H1 (cell line): ENCODE data around the gene MRTFB.
"Not testable (repeated sequence)": the region's sequence is repeated elsewhere in the genome, so short reads cannot be mapped to it uniquely, and the experiment has no call there.

Source experiments
- CTCF ChIP-seq, 3 experiments: IDR thresholded peaks; 1 replicate in 2 of 3; 2 replicates in 1 of 3; pipeline versions ENCODE4 v1.5.1 to v1.6.1; 2011; ENCODE audit warnings: low read length in 3 of 3, mild to moderate bottlenecking in 3 of 3, inconsistent platforms in 2 of 3, low read depth in 1 of 3, moderate library complexity in 1 of 3; ENCODE audit not compliant: insufficient read depth in 1 of 3; ENCODE audit errors: control extremely low read depth in 1 of 3
- EP300 ChIP-seq, 2 experiments: IDR thresholded peaks; 1 replicate in 1 of 2; 2 replicates in 1 of 2; pipeline ENCODE4 v1.6.1; 2011 to 2012; ENCODE audit warnings: low read depth in 2 of 2, low read length in 2 of 2, mild to moderate bottlenecking in 2 of 2, borderline replicate concordance in 1 of 2, inconsistent platforms in 1 of 2, moderate library complexity in 1 of 2
- POLR2A ChIP-seq, 2 experiments: IDR thresholded peaks; 1 replicate in 1 of 2; 2 replicates in 1 of 2; pipeline ENCODE4 v1.6.1; 2011; ENCODE audit warnings: low read depth in 2 of 2, low read length in 2 of 2, mild to moderate bottlenecking in 2 of 2; ENCODE audit errors: control extremely low read depth in 1 of 2
- RAD21 ChIP-seq, 2 experiments: IDR thresholded peaks in 1 of 2; conservative IDR thresholded peaks in 1 of 2; 2 replicates each; pipeline ENCODE4 v1.6.1; 2011; ENCODE audit warnings: low read depth in 2 of 2, low read length in 2 of 2, improper control_type of control experiment in 1 of 2, inconsistent platforms in 1 of 2, mild to moderate bottlenecking in 1 of 2, moderate library complexity in 1 of 2
- RFX5 ChIP-seq: IDR thresholded peaks from 2 replicates; pipeline ENCODE4 v1.6.1; 2011; ENCODE audit warnings: low read depth, low read length, improper control_type of control experiment, borderline replicate concordance
- SP1 ChIP-seq: IDR thresholded peaks from 2 replicates; pipeline ENCODE4 v1.6.1; 2011; ENCODE audit warnings: low read depth, low read length
- TCF12 ChIP-seq: IDR thresholded peaks from 2 replicates; pipeline ENCODE4 v1.6.1; 2011; ENCODE audit warnings: low read depth, mild to moderate bottlenecking, low read length
- USF2 ChIP-seq: IDR thresholded peaks from 2 replicates; pipeline ENCODE4 v1.6.1; 2011; ENCODE audit warnings: low read length, improper control_type of control experiment
- YY1 ChIP-seq: IDR thresholded peaks from 2 replicates; pipeline ENCODE4 v1.6.1; 2011; ENCODE audit warnings: low read depth, mild to moderate bottlenecking, low read length
- TF ChIP-seq, protein P1 (sequence below): IDR thresholded peaks from 2 replicates; pipeline ENCODE4 v1.6.1; 2012; ENCODE audit warnings: inconsistent platforms

DNA sequence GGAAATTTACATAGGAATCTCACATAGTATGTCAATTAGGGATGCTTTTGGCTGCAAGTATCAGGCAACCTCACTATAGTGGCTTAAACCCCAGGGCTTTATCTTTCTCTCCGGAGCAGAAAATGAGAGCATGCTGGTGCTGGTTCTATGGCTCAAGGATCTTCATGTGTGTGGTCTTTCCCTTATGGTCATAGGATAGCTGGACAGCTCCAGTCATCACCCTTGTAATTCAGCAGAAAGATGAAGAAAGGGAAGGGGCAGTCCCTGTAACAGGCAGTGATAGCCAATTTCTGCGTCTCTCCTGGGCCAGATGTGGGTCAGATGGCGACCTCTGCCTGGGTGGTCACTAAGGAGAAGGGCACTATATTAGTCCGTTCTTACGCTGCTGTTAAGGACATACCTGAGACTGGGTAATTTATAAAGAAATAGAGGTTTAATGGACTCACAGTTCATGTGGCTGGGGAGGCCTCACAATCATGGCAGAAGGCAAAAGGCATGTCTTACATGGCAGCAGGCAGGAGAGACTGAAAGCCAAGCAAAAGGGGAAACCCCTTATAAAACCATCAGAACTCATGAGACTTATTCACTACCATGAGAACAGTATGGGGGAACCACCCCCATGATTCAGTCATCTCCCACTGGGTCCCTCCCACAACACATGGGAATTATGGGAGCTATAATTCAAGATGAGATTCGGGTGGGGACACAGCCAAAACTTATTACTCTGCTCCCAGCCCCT is 23.8 kb upstream of the MRTFB start:
- TF ChIP-seq RFX5; YY1; CTCF (IDR thresholded peaks at IDR 0.05; ENCODE audit: control extremely low read depth in 1 of 3, insufficient read depth in 1 of 3, low read depth in 1 of 3, low read length in 3 of 3); RAD21 (IDR thresholded peaks at IDR 0.05 in 1 of 2, conservative IDR thresholded peaks at IDR 0.05 in 1 of 2; ENCODE audit: low read depth in 2 of 2, low read length in 2 of 2); SP1; POLR2A (IDR thresholded peaks at IDR 0.05; ENCODE audit: control extremely low read depth in 1 of 2, low read depth in 2 of 2, low read length in 2 of 2); EP300 (IDR thresholded peaks at IDR 0.05; ENCODE audit: borderline replicate concordance in 1 of 2, low read depth in 2 of 2, low read length in 2 of 2); TCF12; USF2: not testable (repeated sequence)
- TF ChIP-seq, protein P1, sequence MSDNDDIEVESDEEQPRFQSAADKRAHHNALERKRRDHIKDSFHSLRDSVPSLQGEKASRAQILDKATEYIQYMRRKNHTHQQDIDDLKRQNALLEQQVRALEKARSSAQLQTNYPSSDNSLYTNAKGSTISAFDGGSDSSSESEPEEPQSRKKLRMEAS = not testable (repeated sequence)
